Right cardiac atrium (tissue), 5 donors: ENCODE measurements around the gene TRMT1. TPM values are rescaled to one million over a fixed set of nuclear protein-coding genes. Genes with fewer than 3 reads are reported as not detected.

ENCODE experiments used
- ATAC-seq, 2 donors: fragments of 200-7000 bp; cut with Tn5 transposase; one replicate each; pipeline versions ENCODE4 v1.8.0 to v1.9.1; 2020; ENCODE audit warnings: moderate library complexity in 2 of 2, mild to moderate bottlenecking in 1 of 2
- DNase-seq, 3 donors: peaks; one replicate each; pipeline ENCODE4 v3.0.0-alpha.2; 2020
- H3K27ac ChIP-seq: one replicate; pipeline ENCODE4 v1.5.1; 2013; ENCODE audit warnings: mild to moderate bottlenecking, low read length, control low read depth, moderate library complexity
- H3K27me3 ChIP-seq: one replicate; pipeline ENCODE4 v1.6.1; 2013; ENCODE audit not compliant: control insufficient read depth, insufficient read depth
- H3K4me1 ChIP-seq: one replicate; pipeline ENCODE4 v1.6.1; 2013; ENCODE audit warnings: low read length; ENCODE audit not compliant: control insufficient read depth, insufficient read depth
- H3K4me3 ChIP-seq: one replicate; pipeline ENCODE4 v1.5.1; 2013; ENCODE audit warnings: low read length, control low read depth
- H3K9me3 ChIP-seq: one replicate; pipeline ENCODE4 v1.6.1; 2013; ENCODE audit warnings: low read length; ENCODE audit not compliant: control insufficient read depth
- WGBS: extraction: QIAGEN DNeasy Blood & Tissue Kit; methylation state at CpG from one replicate; pipeline ENCODE4 v1.1.7; 2013; 5-methylcytosine and 5-hydroxymethylcytosine counted together
- intact Hi-C, 4 donors: fragments of 100-400 bp; cut with DNase I; formaldehyde crosslinking; loops; one replicate each; pipeline versions ENCODE4 v1.11.0 to v1.14.0; 2022 to 2023
- polyA plus RNA-seq: library from polyadenylated mRNA; stranded (reverse); fragments of 200-250 nt; gene quantifications from one replicate; pipeline ENCODE4 v1.2.3, GENCODE V29; 2013
- total RNA-seq, 4 donors: library from RNA; stranded (reverse); fragmentation: NEBNext Ultra II Directional; extraction: Animal tissue kit (Norgen Biotek cat#: 25700); gene quantifications; one replicate each; pipeline ENCODE4 v1.2.1, GENCODE V29; 2021
- donor health status: healthy with polysubstance abuse.
- donor health status: DM: no; HTN: yes; CAD: no.
- donor health status: DM: no; HTN: no; CAD: no.
- donor health status: DM: no; HTN: yes; CAD: no; lungs with severe emphysema.
- donor health status: DM: yes; HTN: yes; CAD: no.

TRMT1 gene
- total and polyA plus RNA-seq, 5 donors = 14.8 to 22.2 (median 19.2) TPM

GRCh38 chr19:13098277-13099072 lies 18.1 kb downstream of the TRMT1 start:
- Histone ChIP-seq H3K9me3 (no peaks in the 10 kb centered on the region), H3K4me1 (no peaks in the 10 kb centered on the region), H3K27me3 (no peaks in the 10 kb centered on the region), H3K4me3 (peak overlapping the region; percentile 52), H3K27ac (peak overlapping the region; percentile 84)
- ATAC-seq (peak in 1 of 2 donors; percentile 3), DNase-seq (peak; percentile 44 to 81 (median 80))
- 14% methylated on average over 58 of the region's 58 CpGs for WGBS
- intact Hi-C loops = loop anchor here in 2 of 4 donors (5.0 to 10.0 kb wide), 2 partner anchors 36 to 114 kb away; no protein-coding TSS in a partner anchor

GRCh38 chr19:13097463-13098258 lies 18.9 kb downstream of the TRMT1 start:
- peak; percentile 71 to 90 (median 89) for DNase-seq
- no peaks in the 10 kb centered on the region for H3K4me1 ChIP-seq
- H3K27me3 ChIP-seq = no peaks in the 10 kb centered on the region
- peak overlapping the region; percentile 52 for H3K4me3 ChIP-seq
- intact Hi-C loops = loop anchor here in 2 of 4 donors (5.0 to 10.0 kb wide), 2 partner anchors 35 to 113 kb away; no protein-coding TSS in a partner anchor
- 6% methylated on average over 69 of the region's 69 CpGs for WGBS
- peak; percentile 1 to 2 for ATAC-seq
- H3K9me3 ChIP-seq = no peaks in the 10 kb centered on the region
- H3K27ac ChIP-seq = peak overlapping the region; percentile 69

GRCh38 chr19:13097033-13097462 lies 19.5 kb downstream of the TRMT1 start:
- intact Hi-C loops = loop anchor here in 2 of 4 donors (5.0 to 10.0 kb wide), 2 partner anchors 35 to 112 kb away; no protein-coding TSS in a partner anchor
- Histone ChIP-seq H3K9me3 (no peaks in the 10 kb centered on the region), H3K4me3 (peak overlapping the region; percentile 52), H3K27me3 (no peaks in the 10 kb centered on the region), H3K27ac (no peak overlapping the region), H3K4me1 (no peaks in the 10 kb centered on the region)
- DNase-seq = peak; percentile 46 to 86 (median 77)
- 17% methylated on average over 20 of the region's 20 CpGs for WGBS
- ATAC-seq = no peak

GRCh38 chr19:13095934-13096927 lies 20.3 kb downstream of the TRMT1 start:
- H3K27ac ChIP-seq = peak overlapping the region; percentile 58
- peak; percentile 51 to 76 (median 75) for DNase-seq
- no peak for ATAC-seq
- WGBS = 39% methylated on average over 44 of the region's 44 CpGs
- H3K4me3 ChIP-seq = no peak overlapping the region
- H3K27me3 ChIP-seq = no peaks in the 10 kb centered on the region
- H3K4me1 ChIP-seq = no peaks in the 10 kb centered on the region
- intact Hi-C loops = loop anchor here in 2 of 4 donors (5.0 to 10.0 kb wide), 2 partner anchors 34 to 111 kb away; no protein-coding TSS in a partner anchor
- H3K9me3 ChIP-seq = no peaks in the 10 kb centered on the region

GRCh38 chr19:13095393-13095784 lies 21.2 kb downstream of the TRMT1 start:
- ATAC-seq (no peak), DNase-seq (peak; percentile 32 to 78 (median 72))
- no peak overlapping the region for H3K4me3 ChIP-seq

GRCh38 chr19:13094771-13095392 lies 21.7 kb downstream of the TRMT1 start:
- Histone ChIP-seq H3K9me3 (no peaks in the 10 kb centered on the region), H3K27ac (peak overlapping the region; percentile 46), H3K27me3 (no peaks in the 10 kb centered on the region), H3K4me1 (no peaks in the 10 kb centered on the region), H3K4me3 (no peak overlapping the region)
- ATAC-seq (no peak), DNase-seq (peak; percentile 59 to 82 (median 80))
- 42% methylated on average over 16 of the region's 16 CpGs for WGBS
- intact Hi-C loops = loop anchor here in 3 of 4 donors (5.0 to 10.0 kb wide), 3 partner anchors 33 to 110 kb away; no protein-coding TSS in a partner anchor

More at GRCh38 chr19:13095393-13095784, 21.2 kb downstream of the TRMT1 start:
- intact Hi-C loops = loop anchor here in 2 of 4 donors (5.0 to 10.0 kb wide), 2 partner anchors 33 to 111 kb away; no protein-coding TSS in a partner anchor
- Histone ChIP-seq H3K27me3 (no peaks in the 10 kb centered on the region), H3K27ac (peak overlapping the region; percentile 46), H3K9me3 (no peaks in the 10 kb centered on the region), H3K4me1 (no peaks in the 10 kb centered on the region)
- 59% methylated on average over 25 of the region's 25 CpGs for WGBS

GRCh38 chr19:13094106-13094504 lies 22.4 kb downstream of the TRMT1 start:
- intact Hi-C loops = loop anchor here in 2 of 4 donors (5.0 to 10.0 kb wide), 2 partner anchors 107 to 109 kb away; no protein-coding TSS in a partner anchor
- 31% methylated on average over 5 of the region's 5 CpGs for WGBS
- Histone ChIP-seq H3K4me1 (no peaks in the 10 kb centered on the region), H3K27ac (peak overlapping the region; percentile 5), H3K27me3 (no peaks in the 10 kb centered on the region), H3K4me3 (no peak overlapping the region), H3K9me3 (no peaks in the 10 kb centered on the region)
- ATAC-seq = no peak
- DNase-seq = peak; percentile 51 to 78 (median 78)

- ATAC-seq = peak; percentile 60 to 64
- peak overlapping the region; percentile 59 for H3K27ac ChIP-seq
- intact Hi-C loops = loop anchor here (2.0 to 10.0 kb wide), 4 partner anchors 106 to 115 kb away; no protein-coding TSS in a partner anchor
- no peaks in the 10 kb centered on the region for H3K9me3 ChIP-seq
- H3K4me3 ChIP-seq = no peak overlapping the region
- no peaks in the 10 kb centered on the region for H3K27me3 ChIP-seq
- H3K4me1 ChIP-seq = no peaks in the 10 kb centered on the region
- 35% methylated on average over 12 of the region's 12 CpGs for WGBS
- DNase-seq = peak; percentile 86 to 94 (median 92)
Measured at GRCh38 chr19:13093407-13094105, 23.0 kb downstream of the TRMT1 start.

- Histone ChIP-seq H3K9me3 (no peaks in the 10 kb centered on the region), H3K27ac (peak overlapping the region; percentile 61), H3K27me3 (no peaks in the 10 kb centered on the region), H3K4me1 (no peaks in the 10 kb centered on the region), H3K4me3 (no peak overlapping the region)
- 51% methylated on average over 14 of the region's 14 CpGs for WGBS
- intact Hi-C loops = loop anchor here (2.0 to 10.0 kb wide), 4 partner anchors 105 to 114 kb away; no protein-coding TSS in a partner anchor
- peak; percentile 33 to 79 (median 76) for DNase-seq
- no peak for ATAC-seq
Measured at GRCh38 chr19:13092606-13093235, 23.8 kb downstream of the TRMT1 start.
